Measurements from ENCODE around the gene PIGK. TPM values are rescaled to one million over a fixed set of nuclear protein-coding genes. Genes with fewer than 3 reads are reported as not detected.

The PIGK gene
- total RNA-seq, 1 donor from 2014 or later, result 21.9 TPM

- H3K4me3 Mint-ChIP-seq, result no peak overlapping the region
- no peaks in the 10 kb centered on the region for H3K4me1 Mint-ChIP-seq (ENCODE audit: unreplicated experiment)
- no peak for TF ChIP-seq CTCF (conservative IDR thresholded peaks at IDR 0.05)
- H3K27ac Mint-ChIP-seq, result no peak overlapping the region
- no peaks in the 10 kb centered on the region for H3K36me3 Mint-ChIP-seq
- no peaks in the 10 kb centered on the region for H3K9me3 Mint-ChIP-seq
- DNase-seq (ENCODE audit: extremely low spot score, unreplicated experiment), result no peak
- no peaks in the 10 kb centered on the region for H3K27me3 Mint-ChIP-seq
These were observed 134.8 kb downstream of the PIGK start for GRCh38 chr1:77084457-77084856.

GRCh38 chr1:77081834-77082233 is 137.4 kb downstream of the PIGK start:
- Mint-ChIP-seq H3K4me3 (no peak overlapping the region), H3K27ac (no peak overlapping the region), H3K4me1 (ENCODE audit: unreplicated experiment) (no peaks in the 10 kb centered on the region), H3K27me3 (no peaks in the 10 kb centered on the region), H3K9me3 (no peaks in the 10 kb centered on the region), H3K36me3 (no peaks in the 10 kb centered on the region)
- no peak for DNase-seq (ENCODE audit: extremely low spot score, unreplicated experiment)
- TF ChIP-seq CTCF (conservative IDR thresholded peaks at IDR 0.05), result no peak

GRCh38 chr1:77076759-77077158 is 142.5 kb downstream of the PIGK start:
- no peaks in the 10 kb centered on the region for H3K9me3 Mint-ChIP-seq
- no peaks in the 10 kb centered on the region for H3K4me1 Mint-ChIP-seq (ENCODE audit: unreplicated experiment)
- no peak overlapping the region for H3K4me3 Mint-ChIP-seq
- TF ChIP-seq CTCF (conservative IDR thresholded peaks at IDR 0.05), result no peak
- H3K27ac Mint-ChIP-seq, result no peak overlapping the region
- H3K27me3 Mint-ChIP-seq, result no peaks in the 10 kb centered on the region
- no peaks in the 10 kb centered on the region for H3K36me3 Mint-ChIP-seq
- no peak for DNase-seq (ENCODE audit: extremely low spot score, unreplicated experiment)

- no peaks in the 10 kb centered on the region for H3K27me3 Mint-ChIP-seq
These were observed 151.2 kb downstream of the PIGK start for GRCh38 chr1:77068013-77068412.

GRCh38 chr1:77065693-77066342 is 153.4 kb downstream of the PIGK start:
- Mint-ChIP-seq H3K4me3 (no peak overlapping the region), H3K27me3 (no peaks in the 10 kb centered on the region), H3K9me3 (no peaks in the 10 kb centered on the region), H3K36me3 (no peaks in the 10 kb centered on the region), H3K27ac (no peak overlapping the region), H3K4me1 (ENCODE audit: unreplicated experiment) (no peaks in the 10 kb centered on the region)
- TF ChIP-seq CTCF (conservative IDR thresholded peaks at IDR 0.05), result no peak
- DNase-seq (ENCODE audit: extremely low spot score, unreplicated experiment), result no peak

More at GRCh38 chr1:77068013-77068412, 151.2 kb downstream of the PIGK start:
- Mint-ChIP-seq H3K4me1 (ENCODE audit: unreplicated experiment) (no peaks in the 10 kb centered on the region), H3K9me3 (no peaks in the 10 kb centered on the region), H3K36me3 (no peaks in the 10 kb centered on the region), H3K27ac (no peak overlapping the region), H3K4me3 (no peak overlapping the region)
- no peak for DNase-seq (ENCODE audit: extremely low spot score, unreplicated experiment)
- no peak for TF ChIP-seq CTCF (conservative IDR thresholded peaks at IDR 0.05)
